Non-pigmented ciliary epithelial cell (primary cell): ENCODE measurements around the gene KCNG3.

Source experiments
- DNase-seq: peaks from one replicate; pipeline ENCODE4 v3.0.0-alpha.2; 2010; ENCODE audit warnings: low read depth

The KCNG3 gene

GRCh38 chr2:42486145-42486906, 7.5 kb downstream of the KCNG3 start:
- no peak for DNase-seq

- DNase-seq: no peak
Observed at GRCh38 chr2:42480402-42480801, 13.4 kb downstream of the KCNG3 start.

DNA sequence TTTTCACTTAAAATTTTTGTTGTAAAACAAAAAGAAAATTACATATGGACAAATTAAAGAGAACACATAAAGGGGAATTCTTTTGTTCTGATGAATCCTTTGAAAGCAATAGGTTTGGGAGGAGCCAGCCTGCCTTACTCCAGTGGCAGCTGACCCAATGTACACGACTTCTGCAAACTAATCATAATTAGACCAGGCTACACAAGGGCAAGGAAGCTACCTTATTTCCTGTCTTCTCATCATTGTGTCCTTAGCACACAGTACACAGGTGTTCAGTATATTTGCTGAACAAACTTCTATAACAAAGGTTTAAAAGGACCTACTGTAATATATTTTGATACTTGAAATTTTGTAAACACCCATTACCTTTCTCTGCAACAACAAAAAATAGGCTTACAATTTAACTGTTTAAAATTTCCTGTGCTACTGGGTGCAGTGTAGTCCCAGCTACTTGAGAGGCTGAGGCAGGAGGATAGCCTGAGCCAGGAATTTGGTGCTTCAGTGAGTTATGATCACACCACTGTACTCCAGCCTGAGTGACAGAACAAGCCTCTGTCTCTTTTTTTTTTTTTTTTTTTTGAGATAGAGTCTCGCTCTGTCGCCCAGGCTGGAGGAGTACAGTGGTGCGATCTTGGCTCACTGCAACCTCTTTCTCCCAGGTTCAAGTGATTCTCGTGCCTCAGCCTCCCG, 18.9 kb downstream of the KCNG3 start:
- no peak for DNase-seq

GRCh38 chr2:42470706-42471105, 23.1 kb downstream of the KCNG3 start:
- DNase-seq: no peak

DNA sequence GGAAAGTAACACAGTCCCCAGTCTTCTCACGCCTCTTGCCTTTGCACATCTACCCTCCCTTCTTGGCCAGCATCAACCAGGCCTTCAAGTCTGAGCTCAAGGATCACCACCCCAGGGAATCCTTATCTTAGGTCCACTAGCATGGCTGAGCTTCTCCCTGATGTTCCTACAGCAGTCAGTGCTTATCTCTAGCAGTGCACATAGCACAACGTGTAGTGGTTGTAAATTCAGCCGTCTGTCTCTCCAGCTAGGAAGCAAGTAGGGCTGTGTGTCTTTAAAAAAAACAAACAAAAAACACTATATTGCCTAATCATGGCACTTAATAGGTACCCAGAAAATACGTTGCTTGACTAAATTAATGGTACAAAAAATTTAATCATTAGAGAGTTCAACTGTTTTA, 29.2 kb downstream of the KCNG3 start:
- no peak for DNase-seq

GRCh38 chr2:42463570-42463969, 30.2 kb downstream of the KCNG3 start:
- DNase-seq: no peak

GRCh38 chr2:42459296-42459695, 34.5 kb downstream of the KCNG3 start:
- DNase-seq: no peak

GRCh38 chr2:42458396-42458795, 35.4 kb downstream of the KCNG3 start:
- no peak for DNase-seq

- DNase-seq: no peak
Observed at GRCh38 chr2:42457011-42457410, 36.8 kb downstream of the KCNG3 start.

DNA sequence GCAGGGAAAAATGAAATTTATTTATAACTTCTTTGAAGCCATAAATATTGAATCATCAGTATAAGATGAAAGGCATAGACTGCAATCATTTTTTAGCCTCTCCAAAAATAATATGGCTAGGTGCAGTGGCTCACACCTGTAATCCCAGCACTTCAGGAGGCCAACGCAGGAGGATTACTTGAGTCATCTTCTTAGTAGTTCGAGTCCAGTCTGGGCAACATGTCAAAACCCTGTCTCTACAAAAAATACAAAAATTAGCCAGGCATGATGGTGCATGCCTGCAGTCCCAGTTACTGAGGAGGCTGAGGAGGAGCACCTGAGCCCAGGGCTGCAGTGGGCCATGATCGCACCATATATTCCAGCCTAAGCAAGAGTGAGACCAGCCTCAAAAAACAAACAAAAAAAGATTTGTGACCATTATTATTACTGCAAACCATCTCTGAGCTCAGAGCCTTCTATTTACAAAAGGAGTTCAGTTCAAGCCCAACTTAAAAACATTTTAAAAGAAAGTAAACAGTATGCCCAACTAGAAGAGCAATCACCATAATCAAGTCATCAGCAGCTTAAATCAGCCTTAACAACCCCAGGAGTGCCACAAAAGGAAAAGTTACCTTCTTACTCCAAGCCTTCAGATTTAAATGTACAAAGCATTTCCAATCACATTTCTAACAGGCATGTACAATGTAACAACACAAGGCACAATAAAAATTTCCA, 37.5 kb downstream of the KCNG3 start:
- DNase-seq: no peak

- DNase-seq: no peak
Observed at GRCh38 chr2:42452545-42452944, 41.2 kb downstream of the KCNG3 start.

DNA sequence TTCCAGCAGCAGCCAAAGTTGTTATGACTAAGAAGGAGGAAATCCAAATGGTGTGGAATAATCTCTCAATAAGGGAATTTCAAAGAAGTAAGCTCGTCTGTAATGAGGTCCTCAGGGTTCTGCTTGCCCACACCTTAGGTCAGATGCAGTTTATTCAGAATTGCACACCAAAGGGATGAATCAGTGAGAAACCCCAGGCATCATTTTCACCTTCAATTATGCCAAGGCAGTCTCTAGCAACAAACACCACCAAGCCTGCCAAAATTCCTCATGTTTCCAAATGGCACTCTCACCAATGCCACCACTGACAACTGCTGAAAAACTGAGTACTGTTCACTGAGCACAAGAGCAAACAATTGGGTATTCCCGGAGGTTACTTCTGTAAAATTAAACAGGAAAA, 43.6 kb downstream of the KCNG3 start:
- no peak for DNase-seq

DNA sequence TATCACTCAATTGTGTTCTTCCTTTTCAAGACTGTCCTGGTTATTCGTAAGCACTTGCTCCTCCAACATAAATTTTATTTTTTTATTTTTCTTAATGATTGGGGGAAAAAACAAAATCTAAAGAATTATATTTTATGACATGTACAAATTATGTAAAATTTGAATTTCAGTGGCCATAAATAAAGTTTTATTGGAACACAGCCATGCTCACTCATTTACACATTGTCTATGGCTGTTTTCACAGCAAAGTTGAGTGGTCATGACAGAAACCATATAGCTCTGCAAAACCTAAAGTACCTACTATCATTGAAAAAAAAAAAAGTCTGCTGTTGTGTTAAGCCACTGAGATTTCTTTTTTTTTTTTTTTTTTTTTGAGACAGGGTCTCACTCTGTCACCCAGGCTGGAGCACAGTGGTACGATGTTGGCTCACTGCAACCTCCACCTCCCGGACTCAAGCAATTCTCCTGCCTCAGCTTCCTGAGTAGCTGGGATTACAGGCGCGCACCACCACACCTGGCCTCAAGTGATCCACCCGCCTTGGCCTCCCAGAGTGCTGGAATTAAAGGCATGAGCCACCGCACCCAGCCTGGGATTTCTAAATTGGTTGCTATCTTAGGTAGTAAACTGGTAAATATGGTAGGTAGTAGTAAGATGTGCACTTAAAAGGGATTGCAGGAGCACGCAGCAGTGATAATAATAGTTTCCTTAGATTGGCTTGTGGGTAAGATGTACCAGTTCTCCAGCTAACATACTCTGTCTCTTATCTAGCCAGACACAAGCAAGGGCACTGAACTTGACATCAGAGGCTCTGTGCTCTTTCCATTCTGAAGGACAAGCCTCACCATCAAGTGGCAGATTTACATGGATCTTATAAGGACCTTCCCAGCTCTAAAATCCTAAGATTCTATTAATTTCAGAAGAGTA, 44.4 kb downstream of the KCNG3 start:
- DNase-seq: no peak

DNA sequence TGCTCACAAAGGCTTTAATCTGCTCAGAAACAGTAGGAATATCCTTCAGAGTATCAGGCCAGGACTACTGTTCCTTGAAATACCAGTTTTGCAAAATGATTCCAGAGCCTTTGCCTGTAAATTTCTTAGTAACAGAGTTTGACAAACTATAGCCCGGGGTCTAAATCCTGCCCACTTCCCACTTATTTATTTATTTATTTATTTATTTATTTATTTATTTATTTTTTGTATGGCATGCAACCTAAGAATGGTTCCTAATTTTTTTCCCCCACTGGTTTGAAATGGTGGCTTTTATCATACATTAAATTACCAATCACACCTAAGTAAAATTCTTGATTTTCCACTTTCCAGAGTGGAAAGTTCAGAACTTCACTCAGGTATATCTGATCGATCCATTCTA, 45.6 kb downstream of the KCNG3 start:
- DNase-seq: no peak

- DNase-seq: no peak
Observed at GRCh38 chr2:42446503-42447271, 47.1 kb downstream of the KCNG3 start.

DNA sequence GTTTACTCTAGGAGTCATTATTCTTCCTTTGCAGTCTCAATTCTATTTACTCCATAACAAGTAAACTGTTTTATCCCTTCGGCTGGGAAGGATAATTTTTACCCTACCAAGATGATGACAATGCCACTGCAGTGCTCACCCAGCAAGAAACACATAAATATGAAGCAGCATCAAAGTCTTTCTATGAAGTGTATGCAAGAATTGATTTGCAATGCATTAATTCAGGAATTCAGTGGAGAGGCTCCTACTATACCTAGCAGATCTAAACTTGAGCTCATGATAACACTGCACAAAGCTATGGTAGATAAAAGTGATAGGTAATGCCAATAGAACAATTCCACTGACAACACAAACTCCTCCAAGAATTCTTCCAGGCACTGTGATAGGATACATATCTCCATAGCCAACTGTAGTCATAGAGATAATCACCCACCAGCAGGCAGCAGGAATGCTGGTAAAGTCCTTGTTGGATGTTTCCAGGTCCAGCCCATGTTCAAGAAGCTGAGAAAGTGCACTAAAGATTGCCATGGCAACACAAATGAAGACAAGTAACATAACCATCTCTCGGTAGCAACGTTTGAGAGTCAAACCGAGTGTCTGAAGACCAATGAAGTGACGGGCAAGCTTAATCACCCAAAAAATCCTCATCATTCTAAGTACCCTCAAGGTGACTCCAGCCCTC, 49.9 kb downstream of the KCNG3 start:
- no peak for DNase-seq

- no peak for DNase-seq
Observed at GRCh38 chr2:42442774-42443173, 51.0 kb downstream of the KCNG3 start.

DNA sequence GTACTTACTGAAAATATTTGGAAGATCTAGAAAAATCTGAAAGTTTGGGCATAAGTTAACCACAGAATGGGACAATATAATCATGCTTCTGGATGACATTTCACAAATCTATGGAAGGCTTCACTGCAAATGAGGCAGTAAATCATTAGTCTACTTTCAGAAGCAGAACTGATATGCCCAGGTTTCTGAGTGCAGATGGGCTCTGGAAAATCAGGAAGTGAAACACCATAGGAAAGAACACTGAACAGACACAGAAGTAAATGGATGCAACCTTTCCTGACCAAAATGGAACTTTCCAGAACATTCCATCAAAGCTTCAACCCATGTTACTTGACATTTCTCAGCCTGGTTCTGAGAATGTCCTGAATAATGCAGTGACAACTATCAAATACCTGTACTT, 55.1 kb downstream of the KCNG3 start:
- DNase-seq: no peak

DNA sequence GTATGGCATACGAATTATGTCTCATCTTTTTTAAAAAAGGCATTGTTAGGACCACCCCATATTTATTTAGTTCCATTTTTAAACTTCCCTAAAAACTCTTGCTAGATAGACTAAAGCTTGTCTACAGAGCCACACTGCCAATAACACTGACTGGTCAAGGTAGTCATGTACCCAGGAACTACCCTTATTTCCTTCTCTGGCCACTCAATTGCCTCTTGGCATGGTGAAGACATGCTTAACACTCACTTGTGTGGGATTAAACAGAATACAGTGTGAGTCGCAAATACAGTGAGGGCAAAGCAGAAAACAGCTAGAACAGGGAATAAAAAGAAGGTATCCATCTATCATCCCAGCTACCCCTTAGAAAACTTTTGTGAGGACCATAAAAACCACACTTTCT, 57.4 kb downstream of the KCNG3 start:
- no peak for DNase-seq

DNA sequence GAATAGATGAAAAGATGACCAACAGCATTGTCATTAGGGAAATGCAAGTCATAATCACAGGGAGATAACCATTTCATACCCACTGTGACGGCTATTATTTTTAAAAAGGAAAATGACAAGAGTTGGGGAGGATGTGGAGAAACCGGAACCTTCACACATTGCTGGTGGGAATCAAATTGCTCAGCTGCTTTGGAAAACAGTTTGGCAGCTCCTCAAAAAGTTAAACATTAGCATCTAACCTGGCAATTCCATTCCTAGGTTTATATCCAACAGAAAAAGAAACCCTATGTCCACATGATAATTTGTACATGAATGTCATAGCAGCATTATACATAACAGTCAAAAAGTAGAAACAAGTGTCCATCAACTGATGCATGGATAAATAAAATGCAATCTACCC, 58.2 kb downstream of the KCNG3 start:
- no peak for DNase-seq

- no peak for DNase-seq
Observed at GRCh38 chr2:42430188-42430587, 63.6 kb downstream of the KCNG3 start.
